HS-27A (cell line): ENCODE results near the gene ANKRD55.
A peak's percentile ranks its signal among the peaks of the same experiment; 100 is the strongest.
"Not testable (repeated sequence)": the region's sequence is repeated elsewhere in the genome, so short reads cannot be mapped to it uniquely, and the experiment has no call there.

Experiments used
- DNase-seq: peaks from one replicate; pipeline ENCODE4 v3.0.0-alpha.2; 2012; ENCODE audit warnings: low read depth, missing footprints

The ANKRD55 gene

DNA sequence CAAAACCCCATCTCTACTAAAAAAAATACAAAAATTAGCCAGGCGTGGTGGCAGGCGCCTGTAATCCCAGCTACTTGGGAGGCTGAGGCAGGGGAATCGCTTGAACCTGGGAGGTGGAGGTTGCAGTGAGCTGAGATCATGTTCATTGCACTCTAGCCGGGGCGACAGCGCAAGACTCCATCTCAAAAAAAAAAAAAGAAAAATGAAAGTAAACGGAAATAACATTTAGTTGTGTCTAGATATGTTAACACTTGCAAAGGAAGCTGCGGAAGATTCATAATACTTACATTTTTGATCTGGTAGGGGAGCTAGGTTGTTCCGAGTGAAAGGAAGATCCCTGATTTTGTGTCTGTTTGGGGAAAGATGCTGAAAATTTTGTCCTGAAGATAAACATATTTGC lies 130.9 kb downstream of the ANKRD55 start:
- not testable (repeated sequence) for DNase-seq

DNA sequence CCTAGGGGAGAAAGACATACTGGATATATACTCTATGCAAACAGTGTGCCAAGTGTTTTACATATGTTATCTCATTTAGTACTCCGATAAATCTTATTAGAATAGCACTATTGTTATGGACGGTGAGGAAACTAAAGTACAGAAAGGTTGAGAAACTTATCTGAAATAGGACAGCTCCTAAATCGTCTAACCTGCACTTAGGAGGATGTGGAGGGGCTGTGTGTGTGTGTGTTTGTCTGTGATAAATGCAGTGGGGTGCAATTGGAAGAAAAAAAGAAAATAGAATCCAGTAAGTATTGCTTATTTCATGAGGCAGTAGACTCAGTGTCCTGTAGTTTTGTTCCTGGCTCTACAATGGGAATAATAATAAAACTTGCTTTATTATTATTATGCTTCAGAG lies 131.9 kb downstream of the ANKRD55 start:
- DNase-seq = no peak

DNA sequence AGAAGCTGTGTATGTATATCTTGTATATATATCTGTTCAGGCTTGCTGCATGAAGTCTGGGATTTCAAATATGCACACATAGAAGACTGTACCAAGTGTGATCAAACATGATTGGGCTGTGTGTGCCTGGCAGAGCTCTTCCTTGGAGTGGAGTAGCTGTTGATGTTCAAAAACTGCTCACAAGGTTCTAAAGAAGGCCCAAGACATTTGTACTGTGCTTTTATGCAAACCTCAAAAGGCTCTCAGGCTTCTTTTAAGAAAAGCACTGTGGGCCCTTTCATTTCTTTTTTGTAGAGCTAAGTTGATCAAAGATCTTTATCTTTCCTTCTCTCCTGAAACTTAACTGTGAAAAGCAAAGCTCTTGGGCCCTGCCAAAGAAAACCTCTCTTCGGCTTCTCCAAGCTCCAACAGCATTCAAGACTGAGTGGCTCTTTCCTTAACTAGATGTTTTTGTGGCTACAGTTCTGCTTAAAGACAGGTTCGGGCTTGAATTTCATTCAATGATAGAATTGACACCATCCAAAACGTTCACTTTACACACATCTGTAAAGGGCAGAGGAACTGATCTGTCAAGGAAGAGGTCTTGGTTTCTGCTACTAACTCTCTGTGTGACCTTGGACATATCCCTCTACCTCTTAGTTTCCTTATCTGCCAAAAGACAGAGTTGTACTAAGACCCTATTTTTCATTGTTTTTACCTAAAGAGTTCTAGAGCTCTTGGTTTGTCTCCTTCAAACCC lies 132.5 kb downstream of the ANKRD55 start:
- no peak for DNase-seq

DNA sequence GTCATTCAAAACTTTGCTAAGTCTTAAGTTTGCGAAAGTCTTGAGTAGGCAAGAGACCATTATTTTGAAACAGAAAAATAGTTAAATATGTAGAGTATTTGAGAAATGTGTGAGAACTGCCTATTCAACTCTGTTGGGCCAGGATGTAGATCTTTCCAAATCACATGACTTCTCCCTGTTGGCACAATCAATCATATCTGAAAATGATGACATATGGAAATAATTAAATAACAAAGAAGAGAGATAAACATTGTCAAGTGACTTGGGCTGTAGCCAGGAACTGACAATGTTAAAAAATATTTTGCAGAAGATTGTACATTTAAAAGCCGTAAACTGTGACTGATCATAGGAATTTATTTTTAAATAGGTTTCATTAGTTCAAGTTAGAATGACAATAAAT lies 133.8 kb downstream of the ANKRD55 start:
- no peak for DNase-seq

DNA sequence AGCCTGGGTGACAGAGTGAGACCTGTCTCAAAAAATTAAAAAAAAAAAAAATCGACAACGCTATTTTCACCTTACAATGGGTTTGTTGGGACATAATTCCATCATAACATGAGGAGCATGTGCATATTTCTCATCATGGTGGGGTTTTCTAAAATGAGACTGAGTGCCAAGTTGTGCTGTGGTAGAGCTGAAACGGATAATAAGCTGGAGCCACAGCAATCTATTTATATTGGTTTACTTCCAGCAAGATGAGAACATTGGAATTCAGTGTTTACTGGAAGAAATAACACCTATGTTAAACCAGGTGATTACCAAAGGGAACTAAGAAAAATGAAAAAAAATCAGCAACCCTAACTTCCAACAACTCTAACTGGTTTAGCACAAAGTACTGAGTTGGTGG lies 136.1 kb downstream of the ANKRD55 start:
- no peak for DNase-seq

DNA sequence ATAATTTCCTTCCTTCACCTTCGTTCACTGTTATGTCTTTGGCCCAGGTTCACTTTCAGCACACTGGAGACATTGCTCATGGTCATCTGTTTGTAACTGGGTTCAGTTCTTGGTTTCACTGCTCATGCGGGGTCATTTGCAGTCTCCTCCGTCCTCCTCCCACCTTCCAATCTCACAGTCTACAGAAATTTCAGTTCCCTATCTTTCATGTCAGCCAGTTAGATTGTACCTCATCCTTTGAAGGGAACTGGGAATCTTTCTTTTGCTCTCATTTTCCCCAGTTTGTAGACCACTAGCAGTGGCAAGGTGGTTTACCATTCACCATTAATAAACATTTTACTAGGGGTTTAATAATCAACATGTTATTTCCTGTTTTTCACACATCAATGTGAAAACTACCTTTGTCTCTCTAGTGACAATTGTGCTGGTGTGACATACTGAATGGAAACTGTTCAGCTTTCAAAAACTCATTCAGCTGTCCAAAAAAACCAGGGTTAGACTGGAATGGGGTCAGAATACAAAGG lies 137.5 kb downstream of the ANKRD55 start:
- no peak for DNase-seq

DNA sequence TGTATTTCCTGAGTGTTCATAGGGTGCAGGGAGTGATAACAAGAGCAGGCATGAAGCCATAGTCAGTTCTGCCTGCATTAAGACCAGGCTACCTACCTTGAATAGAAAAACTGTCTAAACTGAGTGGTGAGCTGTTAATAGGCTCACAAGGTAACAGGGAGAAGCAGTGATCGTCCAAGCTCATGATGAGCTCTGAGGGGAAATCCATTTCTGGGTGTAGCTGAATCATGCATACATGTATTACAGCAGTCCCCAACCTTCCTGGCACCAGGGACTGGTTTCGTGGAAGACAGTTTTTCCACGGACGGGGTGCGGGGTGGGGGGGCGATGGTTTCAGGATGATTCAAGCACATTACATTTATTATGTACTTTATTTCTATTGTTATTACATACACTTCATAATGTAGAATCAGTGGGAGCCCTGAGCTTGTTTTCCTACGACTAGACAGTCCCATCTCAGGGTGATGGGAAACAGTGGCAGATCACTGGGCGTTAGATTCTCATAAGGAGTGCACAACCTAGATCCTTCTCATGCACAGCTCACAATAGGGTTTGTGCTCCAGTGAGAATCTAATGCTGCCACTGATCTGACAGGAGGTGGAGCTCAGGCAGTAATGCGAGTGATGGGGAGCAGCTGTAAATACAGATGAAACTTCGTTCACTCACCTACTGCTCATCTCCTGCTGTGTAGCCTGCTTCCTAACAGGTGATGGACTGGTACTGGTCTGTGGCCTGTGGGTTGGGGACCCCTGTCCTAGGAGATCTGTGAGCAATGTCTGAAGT lies 138.4 kb downstream of the ANKRD55 start:
- DNase-seq = no peak

DNA sequence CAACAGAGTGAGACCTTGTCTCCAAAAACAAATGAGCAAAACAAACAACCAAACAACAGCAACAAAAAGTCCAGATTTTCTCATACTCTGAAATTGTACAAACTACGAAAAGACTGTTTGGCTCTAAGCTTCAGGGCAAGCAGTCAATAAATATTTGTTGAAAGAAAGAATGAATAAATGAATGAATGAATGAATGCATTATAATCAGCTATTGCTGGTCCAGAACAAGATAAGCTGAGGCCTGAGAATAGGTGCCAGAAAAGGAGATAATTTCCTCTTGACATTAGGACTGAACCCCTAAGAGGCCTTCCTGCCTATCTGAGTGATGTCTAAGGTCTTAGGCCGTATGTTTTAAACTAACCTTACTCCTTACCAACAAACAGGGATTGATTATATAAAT lies 139.2 kb downstream of the ANKRD55 start:
- no peak for DNase-seq

DNA sequence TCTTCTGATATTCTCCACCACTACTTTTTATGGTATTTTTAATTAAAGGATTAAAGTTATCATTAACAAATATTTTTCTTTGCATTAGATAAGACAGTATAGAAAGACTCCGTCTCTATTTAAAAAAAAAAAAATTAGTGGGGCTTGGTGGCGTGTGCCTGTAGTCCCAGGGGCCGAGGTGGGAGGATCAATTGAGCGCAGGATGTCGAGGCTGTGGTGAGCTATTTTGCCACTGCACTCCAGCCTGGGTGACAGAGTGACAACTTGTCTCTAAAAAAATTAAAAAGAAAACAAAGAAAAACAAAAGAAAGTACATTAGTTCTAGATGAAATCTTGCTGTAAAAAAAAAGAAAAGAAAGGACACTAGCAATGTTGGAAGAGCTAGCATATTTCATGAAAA lies 141.0 kb downstream of the ANKRD55 start:
- no peak for DNase-seq

DNA sequence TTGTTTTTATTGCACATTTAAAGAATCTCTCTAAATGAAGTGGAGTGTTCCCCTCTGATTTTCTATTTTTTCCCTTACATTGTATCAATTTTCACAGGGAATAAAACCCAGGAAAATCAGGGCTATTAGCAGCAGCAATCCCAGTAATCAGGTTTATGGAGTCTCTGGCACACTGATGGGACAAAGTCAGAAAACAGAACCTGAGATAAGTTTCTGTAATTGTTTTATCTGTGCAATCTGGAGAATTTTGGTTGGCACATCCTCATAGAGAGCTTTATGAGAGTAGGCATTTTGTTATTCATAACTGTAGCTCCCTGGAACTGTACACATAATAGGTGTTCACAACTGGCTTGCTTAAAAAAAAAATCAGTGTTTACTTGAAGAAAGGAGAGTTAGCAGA lies 141.5 kb downstream of the ANKRD55 start:
- no peak for DNase-seq

DNA sequence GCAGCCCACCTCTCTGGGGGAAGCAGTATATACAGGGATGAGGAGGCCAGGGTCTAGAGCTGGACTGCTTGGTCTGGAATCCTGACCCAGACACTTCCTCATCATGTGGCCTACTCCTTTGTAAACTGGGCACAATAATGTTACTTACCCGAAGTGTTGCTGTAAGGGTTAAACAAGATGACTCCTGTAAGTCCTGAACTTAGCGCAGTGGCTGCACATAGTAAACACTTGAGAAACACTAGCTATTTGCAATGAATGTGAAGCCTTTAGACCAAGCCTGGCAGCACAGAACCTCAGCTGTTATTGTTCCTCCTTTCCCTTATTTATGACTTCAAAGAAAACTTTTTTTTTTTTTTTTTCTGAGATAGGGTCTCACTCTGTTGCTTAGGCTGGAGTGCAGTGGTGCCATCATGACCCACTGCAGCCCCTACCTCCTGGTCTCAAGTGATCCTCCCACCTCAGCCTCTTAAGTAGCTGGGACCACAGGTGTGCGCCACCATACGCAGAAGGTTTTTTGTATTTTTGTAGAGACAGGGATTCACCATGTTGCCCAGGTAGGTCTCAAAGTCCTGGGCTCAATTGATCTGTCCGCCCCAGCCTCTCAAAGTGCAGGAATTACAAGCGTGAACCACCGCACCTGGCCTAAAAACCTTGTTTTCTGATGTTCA lies 142.2 kb downstream of the ANKRD55 start:
- no peak for DNase-seq

DNA sequence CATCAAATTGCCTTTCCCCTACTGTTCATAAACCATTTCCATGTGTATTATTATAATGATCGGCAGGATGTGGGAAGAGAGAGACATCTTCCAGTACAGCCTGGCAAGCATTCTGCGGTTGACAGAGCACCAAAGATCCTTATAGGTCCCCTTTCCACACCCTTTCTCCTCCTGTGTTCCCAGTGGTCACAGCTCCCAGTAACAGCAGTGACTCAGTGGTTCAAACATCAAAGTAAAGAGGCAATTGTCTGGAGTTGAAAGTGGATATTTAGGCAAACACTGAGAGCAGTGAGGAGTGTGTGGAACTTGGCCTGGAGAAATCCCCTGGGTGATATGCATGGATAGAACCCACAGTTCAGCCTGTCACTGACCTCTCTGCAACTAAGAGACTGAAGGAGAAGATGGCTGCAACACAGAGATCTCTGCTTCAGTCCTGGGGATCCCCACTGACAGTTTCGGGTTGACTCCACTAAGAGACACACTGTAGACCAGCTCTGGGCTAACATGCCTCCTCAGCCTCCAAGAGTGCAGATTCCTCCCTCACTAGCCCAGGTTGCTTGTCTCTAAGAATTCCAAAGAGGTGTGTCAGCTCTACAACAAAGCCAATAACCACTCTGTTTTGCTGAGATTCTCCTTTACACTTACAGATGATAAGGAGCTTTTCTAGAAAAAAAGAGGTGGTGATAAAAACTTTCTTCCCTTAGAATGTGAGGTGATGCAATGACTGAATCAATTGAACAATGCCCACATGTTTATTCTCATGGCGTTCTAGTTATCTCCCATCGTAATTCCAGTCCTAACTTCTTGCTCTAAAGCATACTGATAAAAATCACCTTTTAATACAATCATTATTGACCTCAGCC lies 143.9 kb downstream of the ANKRD55 start:
- peak; percentile 19 for DNase-seq

DNA sequence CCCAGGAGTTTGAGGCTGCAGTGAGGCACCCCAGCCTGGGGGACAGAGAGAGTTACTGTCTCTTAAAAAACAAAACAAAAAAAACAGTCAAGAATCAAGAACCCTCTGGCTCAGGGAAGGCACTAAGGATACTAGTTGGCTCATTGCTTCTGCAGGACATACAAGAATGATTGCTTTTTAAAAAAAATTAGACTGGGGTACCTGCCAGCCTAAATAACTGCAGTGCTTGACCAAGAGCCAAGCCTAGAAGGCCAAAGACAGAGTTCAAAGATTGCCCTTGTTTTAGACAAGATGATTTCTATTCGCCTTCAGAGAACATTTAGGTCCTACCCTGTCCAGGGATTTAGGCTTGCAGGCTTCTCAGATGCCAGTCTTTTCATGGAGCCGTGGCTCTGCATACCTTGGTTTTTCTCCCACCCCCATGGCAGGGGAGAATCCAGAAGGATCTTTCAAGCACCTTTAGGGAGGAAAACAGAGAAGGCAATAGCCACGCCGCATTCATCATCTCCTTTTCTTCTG lies 144.6 kb downstream of the ANKRD55 start:
- no peak for DNase-seq

DNA sequence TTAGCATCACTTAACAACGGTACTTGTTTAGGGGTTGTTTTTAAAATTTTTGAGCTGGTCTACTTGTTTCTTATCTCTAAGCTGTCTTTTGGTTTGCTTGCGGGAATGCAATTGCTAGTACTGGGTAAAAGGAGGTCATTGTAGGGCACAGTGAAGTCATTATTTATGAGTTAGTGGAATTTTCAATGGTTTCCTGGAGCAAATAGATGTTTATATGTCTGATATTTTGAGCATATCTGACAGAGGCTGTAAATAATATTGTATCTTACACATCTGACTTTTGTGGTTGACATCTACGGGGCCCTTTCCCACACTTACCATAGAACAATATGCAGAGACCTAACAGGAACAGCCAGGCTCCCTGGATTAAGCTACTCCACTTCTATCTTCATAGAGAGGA lies 147.9 kb downstream of the ANKRD55 start:
- no peak for DNase-seq

DNA sequence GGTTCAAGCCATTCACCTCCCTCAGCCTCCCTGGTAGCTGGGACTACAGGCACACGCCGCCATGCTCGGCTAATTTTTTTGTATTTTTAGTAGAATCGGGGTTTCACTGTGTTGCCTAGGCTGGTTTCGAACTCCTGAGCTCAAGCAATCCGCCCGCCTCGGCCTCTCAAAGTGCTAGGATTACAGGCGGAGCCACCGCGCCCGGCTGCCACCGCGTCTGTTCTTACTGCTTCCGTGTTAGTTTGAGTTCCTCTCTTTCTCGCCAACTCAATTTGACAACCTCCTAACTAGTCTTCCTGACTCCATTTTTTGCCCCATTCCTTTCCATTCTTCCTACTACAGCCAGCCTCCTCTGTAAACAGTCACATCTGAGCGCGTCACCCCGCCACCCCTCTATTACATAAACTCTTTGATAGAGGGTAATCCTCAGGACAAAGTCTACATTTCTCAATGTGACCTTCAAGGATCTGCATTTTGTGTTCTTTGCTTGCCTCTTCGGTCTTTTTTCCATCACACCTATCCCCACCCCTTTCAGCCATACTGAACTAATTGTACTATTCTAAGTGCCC lies 149.8 kb downstream of the ANKRD55 start:
- DNase-seq = no peak

DNA sequence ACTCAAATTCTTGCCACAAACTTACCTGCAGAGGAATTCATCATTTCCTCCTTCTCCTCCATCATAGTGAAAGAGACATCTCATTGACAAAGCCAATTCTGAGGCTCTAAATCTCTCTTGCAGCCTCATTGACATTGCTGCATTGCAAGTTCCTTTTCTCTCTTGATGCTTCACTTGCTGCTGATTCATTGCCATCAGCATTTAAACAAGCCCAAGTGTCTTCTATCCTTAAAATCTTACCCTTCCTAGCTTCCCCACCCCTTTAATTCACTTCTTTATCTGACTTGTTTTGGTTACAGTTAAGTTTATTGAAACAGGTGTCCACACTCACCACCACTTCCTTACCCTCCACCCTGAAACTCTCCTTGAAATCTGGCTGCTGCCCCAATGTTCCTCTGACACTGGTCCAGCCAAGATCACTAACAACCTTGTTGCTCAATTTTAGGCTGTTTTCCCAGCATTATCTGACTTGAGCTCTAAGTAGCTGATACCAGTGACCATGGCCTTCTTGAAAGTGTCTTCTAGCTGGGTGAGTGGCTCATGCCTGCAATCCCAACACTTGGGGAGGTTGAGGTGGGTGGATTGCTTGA lies 152.0 kb downstream of the ANKRD55 start:
- DNase-seq = not testable (repeated sequence)

DNA sequence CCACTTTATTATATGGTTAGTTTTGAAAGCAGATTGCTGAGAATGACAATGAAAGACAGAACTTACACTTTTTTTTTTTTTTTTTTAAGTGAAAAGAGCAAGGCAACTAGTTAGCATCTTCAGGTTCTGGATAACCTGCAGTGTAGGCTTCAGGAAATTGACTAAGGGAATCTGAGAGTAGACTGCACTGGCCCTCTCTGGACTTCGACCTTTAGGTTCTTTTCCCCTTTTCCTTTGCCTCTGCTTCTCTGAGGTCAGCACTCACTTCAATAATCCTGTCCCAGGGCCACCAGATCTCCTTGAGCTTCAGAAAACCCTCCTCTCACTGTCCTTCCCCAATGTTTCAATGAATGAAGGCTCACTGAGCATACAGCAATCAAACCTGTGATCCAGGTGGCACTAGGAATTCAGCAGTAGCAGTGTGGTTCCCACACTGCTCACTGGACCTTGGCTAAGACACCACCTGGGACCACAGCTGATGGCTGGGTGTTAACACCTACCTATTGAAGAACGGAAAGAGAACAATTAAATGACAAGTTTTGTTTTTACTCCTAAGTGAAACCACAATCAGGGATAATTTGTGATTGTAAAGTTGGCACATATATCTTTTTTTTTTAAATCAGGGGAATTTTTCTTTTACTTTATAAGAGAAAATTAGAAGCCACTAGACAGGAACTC lies 152.6 kb downstream of the ANKRD55 start:
- no peak for DNase-seq

DNA sequence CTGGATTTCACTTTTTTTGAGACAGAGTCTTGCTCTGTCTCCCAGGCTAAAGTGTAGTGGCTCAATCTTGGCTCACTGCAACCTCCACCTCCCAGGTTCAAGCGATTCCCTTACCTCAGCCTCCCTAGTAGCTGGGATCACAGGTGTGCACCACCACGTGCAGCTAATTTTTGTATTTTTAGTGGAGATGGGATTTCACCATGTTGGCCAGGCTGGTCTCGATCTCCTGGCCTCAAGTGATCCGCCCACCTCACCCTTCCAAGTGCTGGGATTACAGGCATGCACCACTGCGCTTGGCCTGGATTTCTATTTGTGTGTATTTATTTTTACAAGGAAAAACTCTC lies 154.0 kb downstream of the ANKRD55 start:
- DNase-seq = not testable (repeated sequence)

DNA sequence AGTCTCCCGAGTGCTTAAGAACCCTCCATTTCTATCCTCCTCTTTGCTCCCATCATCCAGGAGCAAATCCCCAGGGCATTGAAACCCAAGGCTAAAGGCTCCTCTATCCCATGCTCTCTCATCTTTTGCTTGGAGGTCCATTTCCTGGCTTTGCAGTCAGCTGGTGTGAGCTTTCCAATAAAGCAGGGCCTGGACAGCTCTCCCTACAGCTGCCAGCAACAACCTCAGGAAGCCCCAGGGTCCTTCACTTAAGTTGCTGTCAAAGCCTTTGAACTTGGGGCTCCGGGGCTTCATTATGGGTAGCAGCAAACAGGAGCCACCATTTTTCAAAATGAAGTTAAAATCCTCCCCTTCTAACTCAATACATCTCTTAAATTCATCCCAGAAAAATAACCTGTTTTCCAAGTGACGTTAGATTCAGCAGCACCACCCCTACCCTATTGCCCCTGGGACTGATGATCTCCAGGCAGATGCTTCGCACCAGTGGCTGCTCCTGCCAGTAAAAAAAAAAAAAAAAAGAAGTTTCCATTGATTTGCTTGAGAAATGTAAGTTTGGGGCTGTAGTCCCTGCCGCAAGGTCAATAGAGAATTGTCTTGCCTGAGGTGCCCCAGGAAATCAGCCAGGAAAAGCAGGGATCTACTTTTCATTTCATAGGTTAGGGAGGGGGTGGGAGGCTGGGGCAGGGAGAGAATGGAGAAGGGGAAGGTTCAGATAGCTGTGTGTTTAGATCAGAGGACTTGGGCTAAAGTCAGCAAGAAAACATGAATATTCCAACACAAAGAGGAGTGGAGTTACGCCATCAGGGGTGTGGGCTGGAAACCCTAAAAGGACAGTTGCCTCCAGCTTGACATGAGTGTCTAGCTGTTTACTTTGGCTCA lies 154.6 kb downstream of the ANKRD55 start:
- no peak for DNase-seq
